Ascending aorta (tissue), 2 donors: ENCODE measurements around the gene VKORC1L1. TPM values are rescaled to one million over a fixed set of nuclear protein-coding genes. Genes with fewer than 3 reads are reported as not detected.
"Not testable (repeated sequence)": the region's sequence is repeated elsewhere in the genome, so short reads cannot be mapped to it uniquely, and the experiment has no call there.

Experiments
- DNase-seq, 2 donors: peaks; one replicate each; pipeline ENCODE4 v3.0.0-alpha.2; 2019; ENCODE audit warnings: low spot score in 2 of 2
- H3K27ac ChIP-seq, 2 donors: fragments of 200-600 bp; sonication (generic); one replicate each; pipeline ENCODE4 v1.5.1; 2016 to 2017; ENCODE audit warnings: mild to moderate bottlenecking in 1 of 2
- H3K27me3 ChIP-seq: fragments of 200-600 bp; sonication (generic); one replicate; pipeline ENCODE4 v1.5.1; 2017
- H3K36me3 ChIP-seq, 2 donors: fragments of 200-600 bp; sonication (generic); one replicate each; pipeline ENCODE4 v1.5.1; 2016
- H3K4me1 ChIP-seq, 2 donors: fragments of 200-600 bp; sonication (generic); one replicate each; pipeline ENCODE4 v1.5.1; 2016 to 2017; ENCODE audit warnings: mild to moderate bottlenecking in 1 of 2
- H3K4me3 ChIP-seq, 2 donors: fragments of 200-600 bp; sonication (generic); one replicate each; pipeline ENCODE4 v1.5.1; 2016 to 2017; ENCODE audit warnings: mild to moderate bottlenecking in 1 of 2
- H3K9me3 ChIP-seq, 2 donors: fragments of 200-600 bp; sonication (generic); one replicate each; pipeline ENCODE4 v1.5.1; 2016
- intact Hi-C: fragments of 100-400 bp; cut with DNase I; formaldehyde crosslinking; loops from one replicate; pipeline ENCODE4 v1.15.1; 2023
- total RNA-seq: library from RNA; depleted of rRNA; stranded (reverse); fragments of >200 nt; gene quantifications from one replicate; pipeline ENCODE4 v1.1.0, GENCODE V29; 2016
- TF ChIP-seq, protein P1 (sequence below), 3 experiments: fragments of 200-600 bp in 2 of 3; fragments of 450-650 bp in 1 of 3; sonication (generic) in 2 of 3; IDR thresholded peaks; one replicate each; pipeline ENCODE4 v1.5.1; 2016 to 2019; ENCODE audit warnings: antibody characterized with exemption in 3 of 3, mild to moderate bottlenecking in 1 of 3, moderate library complexity in 1 of 3

Gene VKORC1L1
- total RNA-seq, 1 donor from 2014 or later, result 10.2 TPM

GRCh38 chr7:65896279-65896870 is 23.5 kb downstream of the VKORC1L1 start:
- no peak for DNase-seq
- no peak overlapping the region for H3K4me3 ChIP-seq
- H3K4me1 ChIP-seq, result no peaks in the 10 kb centered on the region
- intact Hi-C loops, result no loop called here
- no peak overlapping the region for H3K27ac ChIP-seq
- no peaks in the 10 kb centered on the region for H3K36me3 ChIP-seq
- no peaks in the 10 kb centered on the region for H3K27me3 ChIP-seq
- TF ChIP-seq, protein P1, sequence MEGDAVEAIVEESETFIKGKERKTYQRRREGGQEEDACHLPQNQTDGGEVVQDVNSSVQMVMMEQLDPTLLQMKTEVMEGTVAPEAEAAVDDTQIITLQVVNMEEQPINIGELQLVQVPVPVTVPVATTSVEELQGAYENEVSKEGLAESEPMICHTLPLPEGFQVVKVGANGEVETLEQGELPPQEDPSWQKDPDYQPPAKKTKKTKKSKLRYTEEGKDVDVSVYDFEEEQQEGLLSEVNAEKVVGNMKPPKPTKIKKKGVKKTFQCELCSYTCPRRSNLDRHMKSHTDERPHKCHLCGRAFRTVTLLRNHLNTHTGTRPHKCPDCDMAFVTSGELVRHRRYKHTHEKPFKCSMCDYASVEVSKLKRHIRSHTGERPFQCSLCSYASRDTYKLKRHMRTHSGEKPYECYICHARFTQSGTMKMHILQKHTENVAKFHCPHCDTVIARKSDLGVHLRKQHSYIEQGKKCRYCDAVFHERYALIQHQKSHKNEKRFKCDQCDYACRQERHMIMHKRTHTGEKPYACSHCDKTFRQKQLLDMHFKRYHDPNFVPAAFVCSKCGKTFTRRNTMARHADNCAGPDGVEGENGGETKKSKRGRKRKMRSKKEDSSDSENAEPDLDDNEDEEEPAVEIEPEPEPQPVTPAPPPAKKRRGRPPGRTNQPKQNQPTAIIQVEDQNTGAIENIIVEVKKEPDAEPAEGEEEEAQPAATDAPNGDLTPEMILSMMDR (IDR thresholded peaks at IDR 0.05), result no peak
- no peaks in the 10 kb centered on the region for H3K9me3 ChIP-seq

DNA sequence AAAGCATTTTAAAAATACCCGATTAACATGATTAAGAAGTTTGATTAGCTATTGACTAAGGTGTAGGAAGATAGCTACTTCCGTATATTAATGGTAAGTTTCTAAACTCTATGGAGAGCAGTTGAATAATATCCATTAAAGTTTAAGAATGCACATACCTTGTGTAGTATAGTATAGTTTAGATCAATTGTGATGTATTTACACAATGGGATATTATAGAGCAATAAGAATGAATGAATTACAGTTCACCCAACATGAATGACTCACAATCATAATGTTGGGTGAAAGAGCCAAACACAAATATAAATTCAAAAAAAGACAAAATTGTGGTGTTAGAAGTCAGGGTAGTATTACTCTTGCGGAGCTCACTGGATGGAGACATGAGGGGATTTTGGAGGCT is 24.4 kb downstream of the VKORC1L1 start:
- H3K27ac ChIP-seq, intact Hi-C loops, DNase-seq, H3K36me3 ChIP-seq, H3K4me1 ChIP-seq, H3K9me3 ChIP-seq, H3K27me3 ChIP-seq, H3K4me3 ChIP-seq: not testable (repeated sequence)

- H3K9me3 ChIP-seq, H3K4me3 ChIP-seq, H3K27me3 ChIP-seq, H3K27ac ChIP-seq, intact Hi-C loops, H3K4me1 ChIP-seq, H3K36me3 ChIP-seq, DNase-seq: not testable (repeated sequence)
These were observed 26.0 kb downstream of the VKORC1L1 start for GRCh38 chr7:65898677-65899447.

- no peak for DNase-seq
- TF ChIP-seq, protein P1 (IDR thresholded peaks at IDR 0.05), result no peak
- Histone ChIP-seq H3K27ac (no peak overlapping the region), H3K27me3 (no peaks in the 10 kb centered on the region), H3K9me3 (no peaks in the 10 kb centered on the region), H3K36me3 (no peaks in the 10 kb centered on the region), H3K4me1 (no peaks in the 10 kb centered on the region), H3K4me3 (no peak overlapping the region)
- intact Hi-C loops, result no loop called here
These were observed 29.4 kb downstream of the VKORC1L1 start for GRCh38 chr7:65902306-65902705.

DNA sequence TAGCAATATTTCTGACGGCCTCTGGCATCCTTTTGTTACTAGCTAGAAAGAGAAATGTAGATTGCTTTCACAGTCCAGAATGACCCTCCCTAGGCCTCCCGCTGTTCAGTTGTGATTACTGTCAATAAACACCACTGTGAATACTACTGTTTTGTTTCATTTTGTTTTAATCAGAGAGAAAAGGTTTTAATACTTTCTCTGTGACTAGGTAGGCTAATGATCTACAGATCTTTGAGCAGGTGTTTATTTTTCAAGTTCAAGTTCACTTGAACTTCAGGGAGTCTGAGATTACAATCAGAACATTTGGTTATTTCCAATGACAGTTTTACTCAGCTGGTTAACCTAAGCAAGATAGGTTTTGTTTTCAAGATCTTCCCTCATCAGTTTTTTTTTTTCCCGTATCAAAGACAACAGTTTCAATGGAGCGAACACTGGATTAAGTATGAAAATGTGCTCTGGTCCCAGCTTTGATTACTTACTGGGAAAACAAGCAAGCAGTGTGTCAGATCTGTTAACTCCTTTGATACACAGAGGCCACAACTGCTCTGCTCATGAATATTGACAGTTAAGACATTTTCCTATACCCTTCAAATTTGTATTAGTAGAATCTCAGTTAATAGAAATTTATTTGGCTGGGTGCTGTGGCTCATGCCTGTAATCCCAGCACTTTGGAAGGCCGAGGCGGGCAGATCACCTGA is 34.8 kb downstream of the VKORC1L1 start:
- H3K4me3 ChIP-seq, result no peak overlapping the region
- no peak for DNase-seq
- H3K9me3 ChIP-seq, result no peaks in the 10 kb centered on the region
- H3K27ac ChIP-seq, result no peak overlapping the region
- no peaks in the 10 kb centered on the region for H3K27me3 ChIP-seq
- H3K4me1 ChIP-seq, result no peaks in the 10 kb centered on the region
- H3K36me3 ChIP-seq, result no peaks in the 10 kb centered on the region
- TF ChIP-seq, protein P1 (IDR thresholded peaks at IDR 0.05), result no peak
- intact Hi-C loops, result no loop called here

GRCh38 chr7:65910237-65910636 is 37.4 kb downstream of the VKORC1L1 start:
- intact Hi-C loops, result no loop called here
- DNase-seq, result no peak
- Histone ChIP-seq H3K9me3 (no peaks in the 10 kb centered on the region), H3K27me3 (no peaks in the 10 kb centered on the region), H3K36me3 (no peaks in the 10 kb centered on the region), H3K27ac (no peak overlapping the region), H3K4me3 (no peak overlapping the region), H3K4me1 (no peaks in the 10 kb centered on the region)
- TF ChIP-seq, protein P1 (IDR thresholded peaks at IDR 0.05), result no peak
